Lower leg skin (tissue), 3 donors: ENCODE results near the gene SNCG.

Source experiments
- POLR2A ChIP-seq, 2 donors: fragments of 450-650 bp; IDR thresholded peaks; one replicate each; pipeline ENCODE4 v1.6.1; 2016 to 2017; ENCODE audit warnings: antibody characterized with exemption in 2 of 2, mild to moderate bottlenecking in 1 of 2, moderate library complexity in 1 of 2
- TF ChIP-seq, protein P1 (sequence below), 3 donors: fragments of 450-650 bp; IDR thresholded peaks; one replicate each; pipeline ENCODE4 v1.5.1; 2016; ENCODE audit warnings: antibody characterized with exemption in 3 of 3, mild to moderate bottlenecking in 3 of 3, moderate library complexity in 2 of 3

DNA sequence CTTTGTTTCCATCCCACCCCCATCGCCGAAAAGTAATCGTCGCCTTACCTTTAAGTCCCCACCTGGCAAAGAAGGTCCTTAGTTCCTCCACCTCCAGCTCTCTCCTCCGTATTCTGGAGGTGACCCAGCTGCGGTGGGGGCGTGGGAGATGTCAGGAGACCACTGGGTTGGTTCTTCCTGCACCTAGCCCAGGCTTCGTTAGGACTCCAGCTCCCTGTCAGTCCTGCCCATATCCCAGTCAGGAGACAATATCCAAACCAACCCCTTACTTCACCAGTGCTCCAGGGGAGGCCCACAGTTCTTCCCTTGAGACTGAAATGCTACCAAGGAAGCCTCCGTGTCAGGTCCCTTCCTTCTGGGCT is 10.6 kb downstream of the SNCG start:
- TF ChIP-seq, protein P1, sequence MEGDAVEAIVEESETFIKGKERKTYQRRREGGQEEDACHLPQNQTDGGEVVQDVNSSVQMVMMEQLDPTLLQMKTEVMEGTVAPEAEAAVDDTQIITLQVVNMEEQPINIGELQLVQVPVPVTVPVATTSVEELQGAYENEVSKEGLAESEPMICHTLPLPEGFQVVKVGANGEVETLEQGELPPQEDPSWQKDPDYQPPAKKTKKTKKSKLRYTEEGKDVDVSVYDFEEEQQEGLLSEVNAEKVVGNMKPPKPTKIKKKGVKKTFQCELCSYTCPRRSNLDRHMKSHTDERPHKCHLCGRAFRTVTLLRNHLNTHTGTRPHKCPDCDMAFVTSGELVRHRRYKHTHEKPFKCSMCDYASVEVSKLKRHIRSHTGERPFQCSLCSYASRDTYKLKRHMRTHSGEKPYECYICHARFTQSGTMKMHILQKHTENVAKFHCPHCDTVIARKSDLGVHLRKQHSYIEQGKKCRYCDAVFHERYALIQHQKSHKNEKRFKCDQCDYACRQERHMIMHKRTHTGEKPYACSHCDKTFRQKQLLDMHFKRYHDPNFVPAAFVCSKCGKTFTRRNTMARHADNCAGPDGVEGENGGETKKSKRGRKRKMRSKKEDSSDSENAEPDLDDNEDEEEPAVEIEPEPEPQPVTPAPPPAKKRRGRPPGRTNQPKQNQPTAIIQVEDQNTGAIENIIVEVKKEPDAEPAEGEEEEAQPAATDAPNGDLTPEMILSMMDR (IDR thresholded peaks at IDR 0.05): no peak
- no peak for TF ChIP-seq POLR2A (IDR thresholded peaks at IDR 0.05)
